D721Med (cell line): ENCODE measurements around the gene RNF213.
A peak's percentile ranks its signal among the peaks of the same experiment; 100 is the strongest.

ENCODE experiments used
- DNase-seq: peaks from one replicate; pipeline ENCODE4 v3.0.0; 2011; ENCODE audit warnings: low spot score; ENCODE audit not compliant: insufficient read length
- FAIRE-seq: peaks from 2 replicates; lab custom pipeline; 2011; peaks lifted over from hg19 to GRCh38; lab: Jason Lieb, UNC
- TF ChIP-seq, protein P1 (sequence below): IDR thresholded peaks from 2 replicates; pipeline ENCODE4 v1.5.1; 2012; ENCODE audit warnings: mild to moderate bottlenecking, control low read depth; ENCODE audit not compliant: insufficient read depth; ENCODE audit errors: missing control alignments

RNF213 gene

DNA sequence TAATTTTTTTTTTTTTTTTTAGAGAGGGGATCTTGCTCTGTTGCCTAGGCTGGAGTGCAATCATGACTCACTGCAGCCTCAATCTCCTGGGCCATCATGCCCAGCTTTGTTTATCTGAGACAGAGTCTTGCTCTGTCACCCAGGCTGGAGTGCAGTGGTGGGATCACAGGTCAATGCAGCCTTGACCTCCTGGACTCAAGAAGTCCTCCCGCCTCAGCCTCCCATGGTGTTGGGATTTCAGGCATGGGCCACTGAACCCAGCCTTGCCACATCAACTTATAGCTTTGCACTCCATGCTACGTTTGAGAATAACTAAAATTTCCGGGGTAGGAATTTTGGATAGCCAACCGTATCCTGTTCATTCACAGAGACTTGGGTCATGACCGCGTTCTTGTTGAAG is 30.6 kb downstream of the RNF213 start:
- FAIRE-seq (no peak), DNase-seq (no peak)
- TF ChIP-seq, protein P1, sequence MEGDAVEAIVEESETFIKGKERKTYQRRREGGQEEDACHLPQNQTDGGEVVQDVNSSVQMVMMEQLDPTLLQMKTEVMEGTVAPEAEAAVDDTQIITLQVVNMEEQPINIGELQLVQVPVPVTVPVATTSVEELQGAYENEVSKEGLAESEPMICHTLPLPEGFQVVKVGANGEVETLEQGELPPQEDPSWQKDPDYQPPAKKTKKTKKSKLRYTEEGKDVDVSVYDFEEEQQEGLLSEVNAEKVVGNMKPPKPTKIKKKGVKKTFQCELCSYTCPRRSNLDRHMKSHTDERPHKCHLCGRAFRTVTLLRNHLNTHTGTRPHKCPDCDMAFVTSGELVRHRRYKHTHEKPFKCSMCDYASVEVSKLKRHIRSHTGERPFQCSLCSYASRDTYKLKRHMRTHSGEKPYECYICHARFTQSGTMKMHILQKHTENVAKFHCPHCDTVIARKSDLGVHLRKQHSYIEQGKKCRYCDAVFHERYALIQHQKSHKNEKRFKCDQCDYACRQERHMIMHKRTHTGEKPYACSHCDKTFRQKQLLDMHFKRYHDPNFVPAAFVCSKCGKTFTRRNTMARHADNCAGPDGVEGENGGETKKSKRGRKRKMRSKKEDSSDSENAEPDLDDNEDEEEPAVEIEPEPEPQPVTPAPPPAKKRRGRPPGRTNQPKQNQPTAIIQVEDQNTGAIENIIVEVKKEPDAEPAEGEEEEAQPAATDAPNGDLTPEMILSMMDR: no peak

DNA sequence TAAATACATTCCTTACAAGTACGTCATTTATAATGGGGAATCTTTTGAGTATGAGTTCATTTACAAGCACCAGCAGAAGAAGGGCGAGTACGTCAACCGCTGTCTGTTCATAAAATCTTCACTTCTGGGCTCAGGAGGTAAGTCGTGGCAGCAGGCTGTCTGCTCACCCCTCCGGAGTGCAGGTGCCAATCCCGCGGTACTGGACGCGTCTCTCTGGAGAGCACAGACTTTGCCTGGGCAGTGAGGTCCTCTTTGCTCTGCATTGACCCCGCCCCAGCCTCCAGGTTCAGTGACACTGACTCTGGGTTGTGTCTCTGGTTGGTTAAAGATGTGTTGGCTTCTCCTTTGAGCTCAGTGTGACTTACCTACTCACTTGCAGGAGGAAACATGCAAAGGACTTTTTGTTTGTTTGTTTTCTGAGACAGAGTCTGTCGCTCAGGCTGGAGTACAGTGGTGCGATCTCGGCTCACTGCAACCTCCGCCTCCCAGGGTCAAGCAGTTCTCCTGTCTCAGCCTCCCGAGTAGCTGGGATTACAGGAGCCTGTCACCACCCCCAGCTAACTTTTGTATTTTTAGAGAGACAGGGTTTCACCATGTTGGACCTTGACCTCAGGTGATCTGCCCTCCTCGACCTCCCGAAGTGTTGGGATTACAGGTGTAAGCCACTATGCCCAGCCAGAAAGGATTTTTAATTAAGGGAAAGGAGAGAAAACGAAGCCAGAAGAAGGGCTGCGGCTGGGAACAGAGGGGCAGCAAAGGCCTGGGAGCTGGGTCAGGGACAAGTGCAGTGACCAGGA is 31.2 kb downstream of the RNF213 start:
- TF ChIP-seq, protein P1: no peak
- FAIRE-seq (no peak), DNase-seq (no peak)

DNA sequence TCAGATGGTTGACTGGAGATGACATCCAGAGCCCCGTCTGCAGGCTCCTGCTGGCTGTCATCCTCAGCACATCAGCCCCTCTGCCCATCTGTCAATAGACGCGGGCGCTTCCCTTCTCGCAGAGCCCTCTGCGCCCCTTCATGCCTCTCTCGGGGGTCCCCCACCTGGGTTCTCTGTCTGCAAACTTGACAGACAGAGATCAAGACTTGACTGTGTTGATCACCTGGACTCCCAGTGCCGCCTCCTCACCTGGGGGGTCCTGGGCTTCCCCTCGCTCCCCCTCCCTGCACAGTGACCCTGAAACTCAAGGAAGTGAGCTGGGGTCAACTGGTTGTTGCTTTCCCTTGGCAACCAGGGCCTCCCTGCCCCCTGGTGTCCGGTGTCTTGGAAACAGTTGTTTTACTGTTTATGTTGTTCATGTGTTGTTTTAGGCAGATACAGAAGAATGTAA is 31.9 kb downstream of the RNF213 start:
- no peak for FAIRE-seq
- DNase-seq: no peak
- TF ChIP-seq, protein P1: peak; percentile 7

DNA sequence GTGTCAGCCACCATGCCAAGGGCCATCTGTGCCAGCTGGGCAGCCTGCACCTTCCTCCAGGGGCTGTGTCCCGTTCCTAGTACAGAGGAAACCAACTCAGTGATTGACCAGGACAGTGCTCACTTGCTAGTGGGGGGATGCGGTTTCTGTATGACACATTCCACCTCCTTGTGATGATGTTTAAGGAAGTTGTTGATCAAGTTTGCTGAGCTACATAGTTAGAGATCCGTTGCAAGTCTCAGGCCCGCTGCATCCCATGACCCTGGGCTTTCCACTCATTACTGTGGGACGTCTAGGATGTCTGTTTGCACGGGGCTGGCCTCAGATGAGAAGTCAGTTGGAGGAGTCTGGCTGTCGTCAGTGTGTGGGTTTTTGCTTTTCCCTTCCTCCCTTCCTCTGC is 33.6 kb downstream of the RNF213 start:
- TF ChIP-seq, protein P1: no peak
- FAIRE-seq (no peak), DNase-seq (no peak)

DNA sequence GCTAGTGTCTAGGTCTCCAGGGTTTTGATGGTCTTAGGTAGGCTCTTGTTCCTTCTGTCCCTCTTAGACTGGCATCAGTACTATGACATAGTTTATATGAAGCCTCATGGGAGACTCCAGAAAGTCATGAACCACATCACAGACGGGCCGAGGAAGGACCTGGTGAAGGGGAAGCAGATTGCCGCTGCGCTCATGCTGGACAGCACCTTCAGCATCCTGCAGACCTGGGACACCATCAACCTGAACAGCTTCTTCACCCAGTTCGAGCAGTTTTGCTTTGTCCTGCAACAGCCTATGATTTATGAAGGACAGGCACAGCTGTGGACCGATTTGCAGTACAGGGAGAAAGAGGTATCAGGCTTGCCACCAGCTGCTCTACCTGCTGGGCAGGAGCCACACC is 34.0 kb downstream of the RNF213 start:
- TF ChIP-seq, protein P1: no peak
- FAIRE-seq: no peak
- DNase-seq: no peak

DNA sequence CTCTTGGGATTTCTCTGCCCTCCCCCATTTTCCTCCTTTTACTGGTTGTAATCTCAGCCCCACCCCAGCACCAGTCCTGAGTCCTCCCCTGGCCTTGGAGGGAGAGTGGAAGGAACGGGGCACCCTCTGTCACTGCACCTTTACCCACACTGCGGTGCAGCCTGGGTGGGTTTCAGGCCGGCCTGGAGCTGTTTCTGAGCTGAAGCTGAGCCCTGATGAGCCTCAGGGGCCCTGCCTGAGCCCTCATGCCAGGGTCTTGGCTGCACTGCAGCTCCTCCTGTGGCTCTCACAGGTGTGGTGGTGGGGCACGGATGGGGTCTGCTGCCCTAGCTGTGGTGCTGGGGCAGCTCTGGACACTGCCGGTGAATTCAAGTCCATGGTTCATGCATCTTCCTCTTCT is 34.5 kb downstream of the RNF213 start:
- no peak for FAIRE-seq
- TF ChIP-seq, protein P1: no peak

DNA sequence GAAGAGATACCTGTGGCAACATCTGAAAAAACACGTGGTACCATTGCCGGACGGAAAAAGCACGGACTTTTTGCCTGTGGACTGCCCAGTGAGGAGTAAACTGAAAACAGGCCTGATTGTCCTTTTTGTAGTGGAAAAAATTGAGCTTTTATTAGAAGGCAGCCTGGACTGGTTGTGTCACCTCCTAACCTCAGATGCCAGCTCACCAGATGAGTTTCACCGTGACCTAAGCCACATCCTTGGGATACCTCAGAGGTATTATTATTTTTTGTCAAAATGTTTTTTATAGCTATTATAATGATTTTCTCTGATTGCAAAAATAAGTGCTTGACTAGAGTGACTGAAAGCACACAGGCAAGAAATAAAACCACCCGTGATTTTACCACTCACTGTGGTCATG is 34.9 kb downstream of the RNF213 start:
- FAIRE-seq (no peak), DNase-seq (no peak)

More for the DNA sequence above, 34.5 kb downstream of the RNF213 start:
- no peak for DNase-seq

More for the DNA sequence above, 34.9 kb downstream of the RNF213 start:
- TF ChIP-seq, protein P1: no peak
